ENCODE data around the gene CCNT2. TPM values are rescaled to one million over a fixed set of nuclear protein-coding genes. Genes with fewer than 3 reads are reported as not detected.

CCNT2 gene
- total RNA-seq, 1 experiment from 2014 or later = 18.9 TPM

DNA sequence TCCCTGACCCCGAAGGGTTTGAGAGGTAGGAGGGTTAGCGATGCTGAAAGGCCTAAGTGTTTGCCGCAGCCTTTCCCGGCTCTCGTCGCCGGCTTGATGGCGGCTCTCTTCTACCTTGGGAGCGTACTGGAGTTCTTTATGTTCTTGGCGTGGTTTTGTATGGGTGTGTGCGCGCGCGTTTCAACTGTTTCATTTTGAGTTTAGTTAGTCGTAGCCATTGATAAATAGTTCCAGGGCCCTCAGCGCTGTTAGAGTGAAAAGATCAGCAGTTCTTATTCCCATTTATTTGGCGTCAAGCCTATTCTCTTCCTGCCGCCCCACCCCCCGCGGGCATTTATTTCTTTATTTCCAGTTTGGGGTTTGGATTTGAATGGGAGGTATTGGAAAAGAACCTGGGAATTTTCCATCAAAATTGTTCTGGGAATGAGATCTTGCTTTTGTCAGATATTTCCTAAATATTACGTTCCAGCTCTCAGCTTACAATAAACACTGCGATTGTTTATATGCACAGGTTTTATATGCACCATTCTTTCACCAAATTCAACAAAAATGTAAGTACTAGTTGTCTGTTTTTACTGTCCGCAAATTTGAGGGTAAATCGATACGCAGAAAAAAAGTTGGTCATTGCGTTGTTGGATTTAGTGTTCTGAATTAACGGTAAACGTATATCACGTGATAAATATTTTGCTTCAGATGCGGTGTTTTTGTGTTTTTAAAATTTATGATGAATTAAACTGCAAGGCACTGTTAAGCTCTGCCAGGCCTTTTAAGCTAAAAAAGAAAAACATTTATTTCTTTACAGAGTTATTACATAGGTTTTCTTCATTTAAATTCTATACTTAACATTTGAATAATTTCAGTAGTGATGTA is 954 bp downstream of the CCNT2 start:
- Histone ChIP-seq H3K4me1 (ENCODE audit: insufficient read depth, low read length) (peaks cover 19% of the 10 kb centered on the region; the same call in 1 of the 2 replicates), H3K27ac (ENCODE audit: low read length) (peak overlapping the region; percentile 93), H3K4me2 (ENCODE audit: low read length) (peak overlapping the region; percentile 85), H3K27me3 (ENCODE audit: low read length) (no peaks in the 10 kb centered on the region), H3F3A (ENCODE audit: low read length, unreplicated experiment) (no peaks in the 10 kb centered on the region), H3K36me3 (ENCODE audit: low read depth, low read length) (peaks cover 10% of the 10 kb centered on the region; the same call in 1 of the 2 replicates), H3K9me3 (ENCODE audit: low read length) (no peaks in the 10 kb centered on the region), H3K9ac (ENCODE audit: low read length) (peak overlapping the region; percentile 100), H2AFZ (ENCODE audit: low read length) (peak overlapping the region; percentile 79), H4K20me1 (ENCODE audit: low read length) (peaks cover 41% of the 10 kb centered on the region), H3K79me2 (ENCODE audit: low read length) (peaks cover 64% of the 10 kb centered on the region), H3K4me3 (ENCODE audit: low read length) (peak overlapping the region; percentile 96), H3K9me2 (replicated peaks; ENCODE audit: low read length) (no peaks in the 10 kb centered on the region)
- ATAC-seq (no peak; the same call in 1 of the 2 replicates), DNase-seq (peak; percentile 25)
- intact Hi-C loops (cut with micrococcal nuclease) = no loop called here
- TF ChIP-seq, protein P1, sequence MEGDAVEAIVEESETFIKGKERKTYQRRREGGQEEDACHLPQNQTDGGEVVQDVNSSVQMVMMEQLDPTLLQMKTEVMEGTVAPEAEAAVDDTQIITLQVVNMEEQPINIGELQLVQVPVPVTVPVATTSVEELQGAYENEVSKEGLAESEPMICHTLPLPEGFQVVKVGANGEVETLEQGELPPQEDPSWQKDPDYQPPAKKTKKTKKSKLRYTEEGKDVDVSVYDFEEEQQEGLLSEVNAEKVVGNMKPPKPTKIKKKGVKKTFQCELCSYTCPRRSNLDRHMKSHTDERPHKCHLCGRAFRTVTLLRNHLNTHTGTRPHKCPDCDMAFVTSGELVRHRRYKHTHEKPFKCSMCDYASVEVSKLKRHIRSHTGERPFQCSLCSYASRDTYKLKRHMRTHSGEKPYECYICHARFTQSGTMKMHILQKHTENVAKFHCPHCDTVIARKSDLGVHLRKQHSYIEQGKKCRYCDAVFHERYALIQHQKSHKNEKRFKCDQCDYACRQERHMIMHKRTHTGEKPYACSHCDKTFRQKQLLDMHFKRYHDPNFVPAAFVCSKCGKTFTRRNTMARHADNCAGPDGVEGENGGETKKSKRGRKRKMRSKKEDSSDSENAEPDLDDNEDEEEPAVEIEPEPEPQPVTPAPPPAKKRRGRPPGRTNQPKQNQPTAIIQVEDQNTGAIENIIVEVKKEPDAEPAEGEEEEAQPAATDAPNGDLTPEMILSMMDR (conservative IDR thresholded peaks at IDR 0.05; ENCODE audit: low read depth, low read length) = no peak
- no peak for TF ChIP-seq EZH2 (IDR thresholded peaks at IDR 0.05; ENCODE audit: low read length, unreplicated experiment)
- TF ChIP-seq EZH2phosphoT487 (IDR thresholded peaks at IDR 0.05; ENCODE audit: borderline replicate concordance, low read length) = no peak
- POLR2A ChIA-PET (ENCODE audit: unreplicated experiment) = no interaction called here
- CTCF ChIA-PET = interaction anchor here (1.6 kb wide), 1 partner anchor 459 kb away, joined by 4 read pairs; no protein-coding TSS in a partner anchor
- BruUV-seq (replicated peaks) = no TSS peak

DNA sequence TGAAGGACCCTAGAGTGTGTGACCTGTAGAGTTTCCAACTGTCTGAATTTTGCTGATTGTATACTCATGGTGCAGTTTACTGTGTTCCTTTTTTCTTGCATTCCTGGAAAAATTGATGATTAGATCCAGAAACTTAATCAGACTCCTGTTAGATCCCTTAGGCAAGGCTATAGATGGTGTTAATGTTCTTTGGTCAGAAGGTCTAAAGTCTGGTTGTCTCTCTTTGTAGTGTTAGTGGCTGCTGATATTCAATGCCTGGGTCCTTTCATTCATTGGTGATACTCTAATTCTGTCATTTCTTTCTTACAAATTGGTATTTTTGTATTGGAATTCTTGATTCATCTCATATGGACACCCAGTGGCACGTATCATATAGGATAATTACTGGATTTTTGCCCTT is 6.3 kb downstream of the CCNT2 start:
- Histone ChIP-seq H3K27me3 (ENCODE audit: low read length) (no peaks in the 10 kb centered on the region), H3K4me1 (ENCODE audit: insufficient read depth, low read length) (peaks cover 28% of the 10 kb centered on the region; the same call in 1 of the 2 replicates), H3K9ac (ENCODE audit: low read length) (no peak overlapping the region), H3K36me3 (ENCODE audit: low read depth, low read length) (peaks cover 18% of the 10 kb centered on the region), H3K9me3 (ENCODE audit: low read length) (no peaks in the 10 kb centered on the region), H2AFZ (ENCODE audit: low read length) (no peak overlapping the region), H3K27ac (ENCODE audit: low read length) (no peak overlapping the region), H3K4me2 (ENCODE audit: low read length) (no peak overlapping the region), H4K20me1 (ENCODE audit: low read length) (peaks cover 75% of the 10 kb centered on the region), H3K9me2 (replicated peaks; ENCODE audit: low read length) (no peaks in the 10 kb centered on the region), H3K4me3 (ENCODE audit: low read length) (no peak overlapping the region), H3K79me2 (ENCODE audit: low read length) (peaks cover 100% of the 10 kb centered on the region), H3F3A (ENCODE audit: low read length, unreplicated experiment) (no peaks in the 10 kb centered on the region)
- no TSS peak for BruUV-seq (replicated peaks)
- ChIA-PET CTCF (no interaction called here), POLR2A (ENCODE audit: unreplicated experiment) (no interaction called here)
- intact Hi-C loops (cut with micrococcal nuclease) = no loop called here
- ATAC-seq (no peak), DNase-seq (no peak)
- no peak for TF ChIP-seq EZH2 (IDR thresholded peaks at IDR 0.05; ENCODE audit: low read length, unreplicated experiment)
- TF ChIP-seq, protein P1 (conservative IDR thresholded peaks at IDR 0.05; ENCODE audit: low read depth, low read length) = no peak
- TF ChIP-seq EZH2phosphoT487 (IDR thresholded peaks at IDR 0.05; ENCODE audit: borderline replicate concordance, low read length) = no peak

Measured in PC-3 (cell line).